SJSA1 (cell line): Measurements from ENCODE around the gene TENM3. TPM values are rescaled to one million over a fixed set of nuclear protein-coding genes. Genes with fewer than 3 reads are reported as not detected.

Experiments
- DNase-seq, 2 experiments: peaks; one replicate each; pipeline ENCODE4 v3.0.0-alpha.2; 2015 to 2020; ENCODE audit warnings: low spot score in 2 of 2, low read depth in 1 of 2
- H3K27ac ChIP-seq: fragments of 250-450 bp; sonication (Bioruptor Pico); 2 replicates; pipeline ENCODE4 v1.5.1; 2020; ENCODE audit warnings: mild to moderate bottlenecking, moderate library complexity
- H3K27me3 ChIP-seq: fragments of 250-450 bp; sonication (Bioruptor Pico); replicated peaks from 2 replicates; pipeline ENCODE4 v1.5.1; 2020; ENCODE audit warnings: mild to moderate bottlenecking, moderate library complexity
- H3K36me3 ChIP-seq: fragments of 250-450 bp; sonication (Bioruptor Pico); 2 replicates; pipeline ENCODE4 v1.5.1; 2020; ENCODE audit warnings: mild to moderate bottlenecking
- H3K4me1 ChIP-seq: fragments of 250-450 bp; sonication (Bioruptor Pico); replicated peaks from 2 replicates; pipeline ENCODE4 v1.6.1; 2021; ENCODE audit warnings: mild to moderate bottlenecking
- H3K4me3 ChIP-seq: fragments of 250-450 bp; sonication (Bioruptor Pico); 2 replicates; pipeline ENCODE4 v1.5.1; 2020; ENCODE audit warnings: mild to moderate bottlenecking
- H3K9me3 ChIP-seq: fragments of 250-450 bp; sonication (Bioruptor Pico); replicated peaks from 2 replicates; pipeline ENCODE4 v1.5.1; 2020; ENCODE audit warnings: mild to moderate bottlenecking
- total RNA-seq: library from RNA; depleted of rRNA; stranded (reverse); fragments of >200 nt; shearing (Covaris generic); gene quantifications from 2 replicates; pipeline ENCODE4 v1.2.3, GENCODE V29; 2014

The TENM3 gene
- total RNA-seq, 1 experiment from 2014 or later = 90.5 TPM

- no peak for DNase-seq
- no peak overlapping the region for H3K27ac ChIP-seq
- no peaks in the 10 kb centered on the region for H3K36me3 ChIP-seq
- no peaks in the 10 kb centered on the region for H3K27me3 ChIP-seq
- H3K4me1 ChIP-seq = peaks cover 6% of the 10 kb centered on the region
- no peak overlapping the region for H3K4me3 ChIP-seq
- 0 out of 2 replicates have a peak, but pooled peaks cover 2% of the 10 kb centered on the region for H3K9me3 ChIP-seq
These were observed 500.6 kb downstream of the TENM3 start for GRCh38 chr4:182743815-182744214.

GRCh38 chr4:182745237-182745636 lies 502.0 kb downstream of the TENM3 start:
- no peak for DNase-seq
- Histone ChIP-seq H3K27ac (no peak overlapping the region), H3K36me3 (no peaks in the 10 kb centered on the region), H3K27me3 (no peaks in the 10 kb centered on the region), H3K4me1 (peaks cover 20% of the 10 kb centered on the region), H3K4me3 (no peak overlapping the region), H3K9me3 (0 out of 2 replicates have a peak, but pooled peaks cover 2% of the 10 kb centered on the region)

- no peaks in the 10 kb centered on the region for H3K36me3 ChIP-seq
- H3K4me1 ChIP-seq = peaks cover 35% of the 10 kb centered on the region
- H3K9me3 ChIP-seq = 0 out of 2 replicates have a peak, but pooled peaks cover 2% of the 10 kb centered on the region
- no peak overlapping the region for H3K27ac ChIP-seq
- no peaks in the 10 kb centered on the region for H3K27me3 ChIP-seq
- no peak overlapping the region for H3K4me3 ChIP-seq
- DNase-seq = no peak
These were observed 503.7 kb downstream of the TENM3 start for GRCh38 chr4:182746876-182747275.

GRCh38 chr4:182748283-182748682 lies 505.1 kb downstream of the TENM3 start:
- Histone ChIP-seq H3K36me3 (0 out of 2 replicates have a peak, but pooled peaks cover under 1% of the 10 kb centered on the region), H3K4me3 (no peak overlapping the region), H3K9me3 (0 out of 2 replicates have a peak, but pooled peaks cover 2% of the 10 kb centered on the region), H3K27me3 (no peaks in the 10 kb centered on the region), H3K27ac (peak overlapping the region; percentile 10; the same call in 1 of the 2 replicates), H3K4me1 (peaks cover 48% of the 10 kb centered on the region)
- no peak for DNase-seq

GRCh38 chr4:182748949-182749348 lies 505.7 kb downstream of the TENM3 start:
- Histone ChIP-seq H3K27me3 (no peaks in the 10 kb centered on the region), H3K27ac (peak overlapping the region; percentile 10; the same call in 1 of the 2 replicates), H3K36me3 (peaks cover 8% of the 10 kb centered on the region), H3K4me1 (peaks cover 51% of the 10 kb centered on the region), H3K9me3 (0 out of 2 replicates have a peak, but pooled peaks cover 2% of the 10 kb centered on the region), H3K4me3 (no peak overlapping the region)
- peak in 1 of 2 experiments; percentile 59 for DNase-seq

GRCh38 chr4:182749667-182750167 lies 506.5 kb downstream of the TENM3 start:
- Histone ChIP-seq H3K4me1 (peaks cover 51% of the 10 kb centered on the region), H3K9me3 (0 out of 2 replicates have a peak, but pooled peaks cover 2% of the 10 kb centered on the region), H3K27me3 (no peaks in the 10 kb centered on the region), H3K27ac (peak overlapping the region; percentile 10), H3K36me3 (peaks cover 15% of the 10 kb centered on the region), H3K4me3 (no peak overlapping the region)
- DNase-seq = peak in 1 of 2 experiments; percentile 28

GRCh38 chr4:182752158-182752910 lies 509.1 kb downstream of the TENM3 start:
- H3K4me1 ChIP-seq = peaks cover 51% of the 10 kb centered on the region
- peaks cover 19% of the 10 kb centered on the region for H3K36me3 ChIP-seq
- H3K27ac ChIP-seq = peak overlapping the region; percentile 95
- H3K9me3 ChIP-seq = no peaks in the 10 kb centered on the region
- H3K27me3 ChIP-seq = no peaks in the 10 kb centered on the region
- peak; percentile 66 to 82 for DNase-seq
- H3K4me3 ChIP-seq = no peak overlapping the region

- Histone ChIP-seq H3K27ac (no peak overlapping the region), H3K4me3 (no peak overlapping the region), H3K27me3 (no peaks in the 10 kb centered on the region), H3K36me3 (peaks cover 19% of the 10 kb centered on the region), H3K9me3 (no peaks in the 10 kb centered on the region), H3K4me1 (peaks cover 34% of the 10 kb centered on the region)
- DNase-seq = no peak
These were observed 511.7 kb downstream of the TENM3 start for GRCh38 chr4:182754895-182755294.

GRCh38 chr4:182756161-182756690 lies 513.0 kb downstream of the TENM3 start:
- no peaks in the 10 kb centered on the region for H3K9me3 ChIP-seq
- no peaks in the 10 kb centered on the region for H3K27me3 ChIP-seq
- no peak for DNase-seq
- no peak overlapping the region for H3K4me3 ChIP-seq
- H3K27ac ChIP-seq = no peak overlapping the region
- H3K4me1 ChIP-seq = peaks cover 22% of the 10 kb centered on the region
- H3K36me3 ChIP-seq = peaks cover 19% of the 10 kb centered on the region

- Histone ChIP-seq H3K27ac (no peak overlapping the region), H3K4me1 (peaks cover 3% of the 10 kb centered on the region; the same call in 1 of the 2 replicates), H3K36me3 (peaks cover 19% of the 10 kb centered on the region), H3K9me3 (no peaks in the 10 kb centered on the region), H3K4me3 (no peak overlapping the region), H3K27me3 (no peaks in the 10 kb centered on the region)
- no peak for DNase-seq
These were observed 515.1 kb downstream of the TENM3 start for GRCh38 chr4:182758273-182758672.

GRCh38 chr4:182760551-182761043 lies 517.4 kb downstream of the TENM3 start:
- Histone ChIP-seq H3K27me3 (no peaks in the 10 kb centered on the region), H3K36me3 (no peaks in the 10 kb centered on the region; the same call in 1 of the 2 replicates), H3K4me3 (no peak overlapping the region), H3K9me3 (no peaks in the 10 kb centered on the region), H3K27ac (no peak overlapping the region), H3K4me1 (peaks cover 17% of the 10 kb centered on the region)
- no peak for DNase-seq

- Histone ChIP-seq H3K27ac (peak overlapping the region; percentile 6; the same call in 1 of the 2 replicates), H3K27me3 (no peaks in the 10 kb centered on the region), H3K9me3 (no peaks in the 10 kb centered on the region), H3K4me3 (no peak overlapping the region), H3K4me1 (peaks cover 53% of the 10 kb centered on the region), H3K36me3 (no peaks in the 10 kb centered on the region; the same call in 1 of the 2 replicates)
- DNase-seq = no peak
These were observed 520.9 kb downstream of the TENM3 start for GRCh38 chr4:182764137-182764536.

GRCh38 chr4:182764642-182765041 lies 521.4 kb downstream of the TENM3 start:
- Histone ChIP-seq H3K9me3 (no peaks in the 10 kb centered on the region), H3K27ac (no peak overlapping the region), H3K4me1 (peaks cover 58% of the 10 kb centered on the region), H3K4me3 (no peak overlapping the region), H3K27me3 (no peaks in the 10 kb centered on the region), H3K36me3 (no peaks in the 10 kb centered on the region; the same call in 1 of the 2 replicates)
- no peak for DNase-seq
